Endometrial microvascular endothelial cells (primary cell): ENCODE results near the gene SFXN1. TPM values are rescaled to one million over a fixed set of nuclear protein-coding genes. Genes with fewer than 3 reads are reported as not detected.
"Not testable (repeated sequence)": the region's sequence is repeated elsewhere in the genome, so short reads cannot be mapped to it uniquely, and the experiment has no call there.

Experiments used
- in situ Hi-C: cut with HindIII; loops from 2 replicates; pipeline ENCODE4 v1.10.0; 2017; ENCODE audit warnings: low sequenced_read_pairs, low pct_unique_long_range_greater_than_20kb; ENCODE audit errors: inconsistent ontology term
- total RNA-seq: library from RNA; depleted of rRNA; stranded (reverse); fragments of >200 nt; gene quantifications from one replicate; pipeline ENCODE4 v1.2.3, GENCODE V29; 2015; ENCODE audit errors: inconsistent ontology term

SFXN1 gene, protein sequence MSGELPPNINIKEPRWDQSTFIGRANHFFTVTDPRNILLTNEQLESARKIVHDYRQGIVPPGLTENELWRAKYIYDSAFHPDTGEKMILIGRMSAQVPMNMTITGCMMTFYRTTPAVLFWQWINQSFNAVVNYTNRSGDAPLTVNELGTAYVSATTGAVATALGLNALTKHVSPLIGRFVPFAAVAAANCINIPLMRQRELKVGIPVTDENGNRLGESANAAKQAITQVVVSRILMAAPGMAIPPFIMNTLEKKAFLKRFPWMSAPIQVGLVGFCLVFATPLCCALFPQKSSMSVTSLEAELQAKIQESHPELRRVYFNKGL
- 102 TPM for total RNA-seq

DNA sequence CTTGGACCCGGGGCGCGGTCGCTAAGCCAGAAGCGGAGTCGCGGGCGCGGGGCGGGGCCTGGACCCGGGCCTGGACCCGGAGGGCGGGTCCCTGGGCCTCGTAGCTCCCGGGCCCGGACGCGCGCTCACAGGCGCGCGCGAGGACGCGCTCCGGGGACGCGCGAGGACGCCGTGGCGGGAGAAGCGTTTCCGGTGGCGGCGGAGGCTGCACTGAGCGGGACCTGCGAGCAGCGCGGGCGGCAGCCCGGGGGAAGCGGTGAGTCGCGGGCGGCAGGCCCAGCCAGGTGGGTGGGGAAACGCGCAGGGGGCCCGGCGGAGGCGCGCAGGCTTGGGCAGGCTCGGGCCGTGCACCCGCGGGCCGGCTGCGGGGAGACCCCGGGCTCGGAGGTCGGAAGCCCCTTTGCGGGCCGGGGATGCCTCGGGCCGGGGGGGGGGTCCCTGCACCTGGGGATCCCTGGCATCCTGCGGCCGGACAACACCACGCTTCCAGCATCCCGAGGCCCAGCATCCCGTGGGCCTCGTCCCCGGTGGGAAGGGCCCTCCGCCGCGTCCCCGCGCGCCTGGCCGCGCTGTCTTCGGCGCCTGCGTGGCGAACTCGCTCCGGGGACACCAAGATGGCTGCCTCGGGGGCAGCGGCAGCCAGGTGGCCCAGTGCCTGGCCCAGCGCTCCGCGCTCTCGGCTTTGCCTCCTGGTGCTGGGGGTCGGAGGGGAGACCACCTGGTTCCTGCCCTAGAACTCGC lies at the start of gene SFXN1:
Gene SFXN1 (plus strand): TSS at position 177 of the 741 bp plus-strand sequence. CDS start 13,544 bp downstream, outside the sequence.
- in situ Hi-C loops: no loop called here

DNA sequence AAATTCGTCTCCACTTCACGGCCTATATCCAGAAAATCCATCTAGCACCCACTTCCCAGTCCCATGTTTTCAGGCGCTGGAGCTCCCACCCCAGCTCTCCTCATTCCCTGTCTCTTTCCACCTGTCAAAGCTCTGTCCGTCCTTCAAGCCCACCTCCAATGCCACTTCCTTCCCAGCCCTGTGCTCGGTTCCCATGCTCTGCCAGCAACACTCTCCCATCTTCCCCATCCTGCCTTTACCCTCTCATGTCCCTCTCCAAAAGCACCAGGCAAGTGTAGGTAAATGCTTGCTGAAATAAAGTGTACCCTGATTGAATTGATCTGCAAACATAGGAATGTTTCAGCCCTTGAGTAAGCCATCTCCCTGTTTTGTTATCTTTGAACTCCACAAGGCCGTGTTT lies 43.6 kb upstream of the SFXN1 start:
- in situ Hi-C loops: no loop called here

DNA sequence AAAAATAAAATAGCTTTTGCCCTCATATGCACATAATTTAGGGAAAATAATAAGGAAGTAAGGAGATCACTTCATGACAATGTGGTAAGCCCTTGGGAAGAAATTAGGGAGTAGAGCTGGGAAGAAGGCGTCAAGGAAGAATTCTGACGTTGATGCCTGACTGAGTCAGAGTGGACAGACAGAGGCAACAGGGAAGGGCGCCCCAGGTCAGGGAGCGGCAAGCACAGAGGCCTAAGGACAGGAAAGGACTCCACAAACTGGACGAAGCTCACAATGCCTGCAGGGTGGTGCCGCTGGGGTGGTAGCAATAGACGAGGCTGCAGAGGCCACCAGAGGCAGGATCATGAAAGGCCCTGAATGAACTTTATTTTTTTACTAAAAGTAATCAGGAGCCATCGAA lies 42.0 kb upstream of the SFXN1 start:
- in situ Hi-C loops: no loop called here

DNA sequence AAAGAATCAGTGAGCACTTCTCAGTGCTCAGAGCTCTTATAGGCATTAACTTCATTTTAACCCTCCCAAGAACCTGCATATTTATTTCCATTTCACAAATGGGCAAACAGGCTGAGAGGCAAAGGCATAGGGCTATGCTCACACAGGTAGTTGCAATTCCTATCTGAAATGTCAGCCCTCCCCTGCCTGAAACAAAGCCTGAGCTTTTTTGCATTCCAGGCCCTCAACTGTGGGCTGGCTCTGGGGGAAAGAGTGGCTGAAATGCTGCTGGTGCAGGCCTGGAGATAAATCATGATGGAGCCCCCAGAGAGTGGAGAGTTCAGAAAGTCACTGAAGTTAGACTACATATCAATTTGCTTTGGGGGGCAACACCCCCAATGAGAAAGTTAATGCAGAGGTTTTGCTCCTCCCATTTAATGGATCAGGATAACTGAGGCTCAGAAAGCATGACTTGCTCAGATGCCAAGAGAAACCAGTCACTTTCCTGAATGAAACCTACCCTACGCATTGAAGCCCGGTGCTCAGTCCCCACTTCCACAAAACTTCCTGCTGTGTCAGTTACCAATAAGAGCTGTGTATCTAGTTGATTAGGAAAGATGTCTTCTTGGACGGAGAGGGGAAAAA lies 40.0 kb upstream of the SFXN1 start:
- in situ Hi-C loops: no loop called here

DNA sequence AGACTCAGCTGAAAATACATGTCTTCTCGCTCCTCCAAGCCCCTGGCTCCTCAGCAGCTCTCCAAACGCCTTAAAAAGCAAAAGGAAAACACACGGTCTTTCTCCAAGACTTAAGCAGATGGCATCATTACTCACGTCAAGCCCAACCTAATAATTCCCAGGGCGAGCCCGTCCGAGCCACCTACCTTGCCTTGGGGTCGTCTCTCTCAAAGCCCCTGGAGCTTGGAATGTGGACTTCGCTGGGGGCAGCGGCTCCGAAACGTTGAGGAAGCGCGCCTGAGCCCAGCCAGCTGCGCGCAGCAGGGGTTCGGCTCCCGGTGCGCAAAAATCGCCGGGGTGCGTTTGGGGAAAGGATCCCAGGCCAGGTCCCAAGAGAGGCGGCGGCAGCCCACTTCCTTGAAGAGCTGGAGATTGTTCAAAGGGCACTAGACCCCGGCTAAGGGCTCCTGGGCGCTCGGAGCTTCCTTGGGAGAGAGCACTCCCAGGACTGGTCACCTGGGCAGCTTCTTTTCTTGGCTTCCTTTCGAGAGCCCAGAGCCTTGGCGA lies 34.8 kb upstream of the SFXN1 start:
- in situ Hi-C loops: no loop called here

DNA sequence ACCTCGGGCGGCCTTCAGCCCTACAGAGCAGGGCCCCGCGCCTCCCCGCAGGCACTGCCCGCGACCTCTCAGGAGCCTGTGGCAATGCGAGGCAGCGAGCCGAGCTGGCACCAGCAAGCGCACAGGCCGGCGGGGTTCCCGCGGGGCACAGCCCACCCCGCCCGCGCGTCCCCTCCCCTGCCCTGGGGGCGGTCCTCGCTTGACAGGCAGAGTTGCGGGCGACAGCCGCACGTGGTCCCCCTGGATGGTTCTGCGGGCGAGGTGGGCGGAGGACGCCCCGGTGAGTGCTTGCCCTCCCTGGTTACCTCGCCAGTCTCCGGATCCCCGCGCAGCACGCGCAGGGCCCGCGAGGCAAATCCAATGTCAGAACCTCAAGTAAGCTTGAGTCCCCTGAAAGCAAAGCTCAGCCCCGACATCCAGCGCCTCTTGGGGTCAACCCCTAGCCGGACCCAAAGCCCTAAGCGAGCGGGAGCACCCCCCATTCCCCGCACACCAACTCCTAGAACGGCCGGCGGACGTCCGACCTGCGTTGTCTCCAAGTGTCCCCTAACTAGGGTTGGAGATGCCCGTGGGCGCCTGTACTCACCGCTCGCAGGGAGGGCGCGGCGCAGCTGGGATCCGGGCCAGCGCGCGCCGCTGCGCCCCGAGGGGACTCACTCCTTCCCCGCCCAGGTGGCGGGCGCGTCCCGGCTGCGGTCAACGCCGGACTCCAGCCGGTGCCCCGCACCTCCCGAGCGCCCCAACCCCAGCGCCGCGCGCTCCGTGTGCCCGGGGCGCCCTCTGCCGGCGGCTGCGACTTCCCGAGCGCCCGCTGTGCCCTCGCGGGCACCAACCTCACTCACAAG lies 34.1 kb upstream of the SFXN1 start, which contains the start of gene DRD1:
Gene DRD1 (minus strand): TSS at position 123 of the 845 bp plus-strand sequence. CDS start 1,083 bp downstream, outside the sequence.
- in situ Hi-C loops: no loop called here

DNA sequence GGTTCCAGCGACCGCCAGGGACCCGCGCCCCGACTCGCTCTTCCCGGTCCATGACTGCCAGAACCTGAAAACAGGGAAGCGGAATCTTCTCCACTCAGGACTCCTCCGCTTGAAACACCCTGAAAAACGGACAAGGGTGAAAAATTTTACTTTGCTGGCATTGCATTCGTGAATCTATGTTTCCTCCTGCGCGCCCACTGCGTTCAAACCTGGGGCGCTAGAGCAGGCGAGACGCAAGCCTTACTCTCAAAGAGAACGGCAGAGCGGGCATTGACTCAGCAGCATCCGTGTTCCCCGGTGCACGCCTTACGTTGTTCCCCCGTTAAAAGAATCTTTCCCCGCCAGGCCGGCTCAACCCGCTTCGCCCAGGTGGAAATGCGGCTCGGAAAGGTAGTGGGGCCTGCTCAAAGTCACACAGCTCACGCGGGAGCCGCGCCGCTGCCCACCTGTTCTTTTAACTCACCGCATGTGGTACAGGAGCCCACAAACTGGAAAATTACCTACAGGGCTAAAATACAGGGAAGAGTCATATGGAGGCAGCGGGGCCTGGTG lies 33.4 kb upstream of the SFXN1 start:
- in situ Hi-C loops: no loop called here

DNA sequence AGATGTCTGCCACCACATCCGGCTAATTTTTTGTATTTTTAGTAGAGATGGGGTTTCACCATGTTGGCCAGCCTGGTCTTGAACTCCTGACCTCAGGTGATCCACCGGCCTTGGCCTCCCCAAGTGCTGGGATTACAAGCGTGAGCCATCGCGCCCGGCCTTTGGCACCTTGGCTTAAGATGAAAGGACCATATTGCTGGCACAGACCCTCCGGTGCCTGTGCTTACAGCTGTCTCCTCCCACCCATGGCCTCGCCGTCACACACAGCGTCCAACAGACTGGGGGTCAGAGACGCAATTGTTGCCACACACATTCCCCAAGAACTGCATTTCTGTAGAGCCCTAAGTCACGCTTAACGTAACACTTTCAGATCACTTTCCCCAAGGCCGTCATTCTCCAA lies 32.0 kb upstream of the SFXN1 start:
- in situ Hi-C loops: not testable (repeated sequence)

DNA sequence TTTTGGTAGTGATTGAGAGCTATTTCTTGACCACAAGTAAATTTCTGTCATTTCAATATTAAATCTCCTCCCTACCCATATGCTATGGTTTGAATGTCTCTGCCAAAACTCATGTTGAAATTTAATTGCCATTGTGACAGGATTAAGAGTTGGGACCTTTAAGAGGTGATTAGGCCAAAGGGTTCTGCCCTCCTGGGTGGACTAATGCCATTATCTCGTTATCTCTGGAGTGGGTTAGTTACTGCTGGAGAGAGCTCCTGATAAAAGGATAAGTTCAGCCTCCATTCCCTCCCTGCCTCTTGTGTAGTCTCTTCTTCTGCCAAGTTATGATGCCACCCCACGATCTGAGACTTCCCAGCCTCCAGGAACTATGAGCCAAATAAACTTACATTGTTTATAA lies 30.8 kb upstream of the SFXN1 start:
- in situ Hi-C loops: no loop called here

DNA sequence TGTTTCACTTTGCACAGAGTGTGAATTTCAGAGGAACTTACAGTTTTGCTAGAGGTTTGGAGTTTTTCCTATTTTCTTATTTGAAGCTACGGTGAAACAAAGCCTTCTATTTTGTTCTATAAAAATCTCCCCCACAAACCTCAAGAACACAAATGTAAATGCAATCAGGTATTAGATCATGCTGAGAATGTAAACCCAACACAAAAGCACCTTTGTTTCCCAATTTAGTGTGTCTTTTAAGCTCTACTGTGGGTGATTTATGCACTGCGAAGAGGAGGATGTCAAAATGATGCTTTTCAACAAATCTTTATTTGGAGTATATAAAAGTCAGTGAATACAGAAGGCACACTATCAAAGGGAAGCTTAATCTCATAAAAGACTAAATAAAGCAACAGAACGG lies 30.1 kb upstream of the SFXN1 start:
- in situ Hi-C loops: no loop called here

DNA sequence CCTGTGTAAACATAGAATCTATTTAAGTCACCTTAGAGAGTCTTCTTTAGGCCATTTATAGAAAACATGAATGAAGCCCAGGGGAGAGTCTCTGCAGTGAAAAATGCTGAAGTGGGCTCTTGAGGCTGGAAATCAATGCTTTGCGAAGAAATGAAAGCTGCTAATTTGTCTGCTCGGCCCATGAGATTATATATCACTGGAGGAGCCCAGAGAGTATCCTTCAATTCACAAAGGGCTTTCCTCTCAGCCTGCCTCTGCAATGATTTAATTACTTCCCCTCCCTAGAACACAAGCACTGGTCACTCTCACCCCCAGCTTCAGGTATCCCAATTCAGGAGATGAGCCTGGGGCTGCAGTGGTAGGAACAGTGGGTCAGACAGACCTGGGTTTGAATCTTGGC lies 26.2 kb upstream of the SFXN1 start:
- in situ Hi-C loops: no loop called here

DNA sequence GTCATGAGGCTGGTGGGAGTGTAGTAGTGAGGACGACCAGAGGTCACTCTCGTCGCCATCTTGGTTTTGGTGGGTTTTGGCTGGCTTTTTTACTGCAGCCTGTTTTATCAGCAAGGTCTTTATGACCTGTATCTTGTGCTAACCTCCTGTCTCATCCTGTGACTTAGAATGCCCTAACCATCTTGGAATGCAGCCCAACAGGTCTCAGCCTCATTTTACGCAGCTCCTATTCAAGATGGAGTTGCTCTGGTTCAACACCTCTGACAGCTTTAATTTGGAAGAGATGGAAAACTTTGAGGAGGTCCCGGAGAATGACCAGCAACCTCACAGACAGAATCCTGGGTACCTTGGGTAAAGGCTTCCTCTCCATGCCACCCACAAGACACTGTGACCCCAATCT lies 24.0 kb upstream of the SFXN1 start:
- in situ Hi-C loops: not testable (repeated sequence)

DNA sequence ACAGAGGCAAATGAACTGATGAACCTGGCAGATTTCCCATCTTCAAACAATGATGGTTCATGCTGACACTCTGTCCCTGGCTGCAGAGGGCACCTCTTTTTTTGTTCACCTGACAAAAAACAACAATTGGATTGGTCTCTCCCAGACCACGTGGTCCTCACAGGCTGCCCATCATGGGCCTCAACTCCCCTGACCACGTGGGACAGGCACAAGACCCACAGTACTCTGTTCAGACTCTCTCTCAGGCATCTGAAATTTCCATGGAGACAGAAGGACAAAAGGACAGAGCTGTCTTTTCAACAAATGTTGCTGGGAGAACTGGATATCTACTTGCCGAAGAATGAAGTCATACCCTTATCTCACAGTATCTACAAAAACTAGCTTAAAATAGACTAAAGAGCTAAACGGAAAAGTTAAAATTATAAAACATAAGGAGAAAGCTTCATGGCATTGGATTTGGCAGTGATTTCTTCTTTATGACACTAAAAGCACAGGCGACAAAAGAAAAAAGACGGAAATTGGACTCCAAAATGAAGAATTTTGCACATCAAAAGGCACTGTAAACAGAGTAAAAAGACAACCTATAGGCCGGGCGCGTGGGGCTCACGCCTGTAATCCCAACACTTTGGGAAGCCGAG lies 22.1 kb upstream of the SFXN1 start:
- in situ Hi-C loops: no loop called here

DNA sequence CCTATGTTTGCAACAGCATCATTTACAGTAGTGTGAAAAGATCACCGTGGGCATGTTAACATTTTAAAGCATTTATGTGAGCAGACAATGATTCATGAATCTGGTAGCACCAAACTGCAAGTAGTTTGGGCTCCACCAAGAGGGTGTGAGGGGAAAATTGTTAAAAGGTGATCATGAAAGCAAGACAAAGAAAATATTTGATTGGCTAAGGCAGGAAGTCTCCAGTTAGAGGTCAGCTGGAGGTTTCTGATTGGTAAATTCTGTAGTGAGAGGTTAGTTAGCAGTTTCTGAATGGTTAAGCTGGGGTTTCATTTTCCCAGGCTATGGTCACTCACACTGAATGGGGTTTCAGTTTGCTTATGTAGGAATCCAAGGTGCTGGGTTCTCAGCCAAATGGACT lies 20.9 kb upstream of the SFXN1 start:
- in situ Hi-C loops: no loop called here

DNA sequence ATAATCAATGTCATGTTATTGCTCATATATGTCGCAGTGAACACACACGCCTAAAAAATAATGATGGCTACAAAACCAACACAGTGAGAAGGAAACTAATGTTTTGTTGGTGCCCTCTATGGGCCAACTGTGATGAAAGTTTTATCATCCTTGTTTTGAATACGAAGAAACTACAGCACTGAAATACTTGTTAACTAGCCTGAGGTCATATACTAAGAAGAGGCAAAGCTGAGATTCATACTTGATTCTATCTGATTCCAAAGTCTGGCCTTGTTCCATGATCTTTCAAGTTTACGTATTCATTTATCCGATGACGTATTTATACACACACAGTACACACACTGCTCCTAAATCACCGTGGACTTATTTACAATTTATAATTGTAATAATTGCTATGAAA lies 18.2 kb upstream of the SFXN1 start:
- in situ Hi-C loops: no loop called here

DNA sequence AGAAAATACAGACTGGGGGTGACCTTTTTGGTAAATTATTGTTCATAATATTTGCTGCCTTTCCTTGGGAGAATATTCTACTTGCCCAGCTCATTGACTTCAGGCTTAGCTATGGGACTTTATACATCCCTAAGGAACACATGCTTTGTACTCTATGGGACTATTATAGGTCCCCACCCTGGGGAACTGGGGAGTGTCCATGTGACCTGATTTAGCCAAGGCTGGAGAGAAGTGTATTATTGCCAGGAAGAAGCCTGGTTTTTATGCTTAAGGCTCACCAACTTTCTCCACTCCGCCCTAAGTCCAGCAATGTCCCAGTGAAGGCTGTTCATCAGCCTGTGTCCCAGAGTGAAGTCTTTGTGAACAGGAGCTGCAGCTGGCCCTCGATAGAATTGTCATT lies 17.8 kb upstream of the SFXN1 start:
- in situ Hi-C loops: no loop called here

DNA sequence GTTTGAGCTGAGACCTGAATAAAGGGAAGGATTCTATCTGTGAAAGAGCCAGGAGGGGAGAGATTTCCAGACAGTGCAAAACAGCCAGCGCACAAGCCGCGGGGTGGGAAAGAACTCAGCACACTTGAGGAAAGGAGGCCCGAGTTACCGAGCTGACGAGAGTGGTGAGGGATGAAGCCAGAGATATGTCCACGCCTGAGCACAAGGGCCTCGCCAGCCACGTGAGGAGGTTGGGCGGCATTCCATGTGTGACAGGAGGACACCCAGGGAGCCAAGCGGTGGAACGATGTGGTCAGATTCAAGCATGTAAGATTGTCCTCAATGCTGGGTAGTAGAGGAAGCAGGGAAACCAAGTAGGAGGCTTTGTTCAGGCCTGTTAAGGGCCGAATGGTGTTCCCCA lies 17.0 kb upstream of the SFXN1 start:
- in situ Hi-C loops: no loop called here

DNA sequence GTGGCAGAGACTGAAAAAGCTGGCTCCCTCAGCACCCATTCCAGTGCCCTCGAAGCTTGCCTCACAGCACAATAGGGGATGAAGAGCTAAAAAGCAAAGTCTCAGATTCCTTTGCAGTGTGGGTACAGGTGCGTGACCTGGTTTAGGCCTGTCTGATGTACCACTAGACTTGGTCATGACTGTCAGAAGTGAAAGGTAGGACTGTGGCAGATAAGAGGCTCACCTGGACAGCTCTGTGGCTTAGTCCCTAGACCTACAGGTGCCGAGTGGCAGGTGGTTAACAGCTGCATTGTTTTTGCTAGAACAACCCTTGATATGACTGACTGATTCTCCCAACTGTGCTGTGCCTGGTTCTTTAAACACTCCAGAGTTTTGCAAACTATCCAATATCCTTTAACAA lies 14.7 kb upstream of the SFXN1 start:
- in situ Hi-C loops: no loop called here
